ENCODE measurements around the gene IGF2BP2.
A peak's percentile ranks its signal among the peaks of the same experiment; 100 is the strongest.

IGF2BP2 gene

GRCh38 chr3:185757176-185757575, 67.7 kb downstream of the IGF2BP2 start:
- Histone ChIP-seq H3K9ac (no peak overlapping the region), H3K9me3 (peaks cover 29% of the 10 kb centered on the region), H3K27me3 (no peaks in the 10 kb centered on the region), H4K20me1 (no peaks in the 10 kb centered on the region), H3K4me1 (no peaks in the 10 kb centered on the region), H3K4me2 (no peak overlapping the region), H3K27ac (no peak overlapping the region), H3K36me3 (peaks cover 22% of the 10 kb centered on the region; the same call in 1 of the 2 replicates), H3K4me3 (no peak overlapping the region)
- TF ChIP-seq Cebpa-rat (IDR thresholded peaks at IDR 0.05): no peak

GRCh38 chr3:185756477-185756876, 68.4 kb downstream of the IGF2BP2 start:
- no peaks in the 10 kb centered on the region for H3K27me3 ChIP-seq
- no peak for TF ChIP-seq Cebpa-rat (IDR thresholded peaks at IDR 0.05)
- H3K9me3 ChIP-seq: peaks cover 29% of the 10 kb centered on the region
- no peak overlapping the region for H3K4me3 ChIP-seq
- no peaks in the 10 kb centered on the region for H3K4me1 ChIP-seq
- H4K20me1 ChIP-seq: no peaks in the 10 kb centered on the region
- no peak overlapping the region for H3K9ac ChIP-seq
- H3K36me3 ChIP-seq: peaks cover 22% of the 10 kb centered on the region; the same call in 1 of the 2 replicates
- H3K4me2 ChIP-seq: no peak overlapping the region
- H3K27ac ChIP-seq: no peak overlapping the region

DNA sequence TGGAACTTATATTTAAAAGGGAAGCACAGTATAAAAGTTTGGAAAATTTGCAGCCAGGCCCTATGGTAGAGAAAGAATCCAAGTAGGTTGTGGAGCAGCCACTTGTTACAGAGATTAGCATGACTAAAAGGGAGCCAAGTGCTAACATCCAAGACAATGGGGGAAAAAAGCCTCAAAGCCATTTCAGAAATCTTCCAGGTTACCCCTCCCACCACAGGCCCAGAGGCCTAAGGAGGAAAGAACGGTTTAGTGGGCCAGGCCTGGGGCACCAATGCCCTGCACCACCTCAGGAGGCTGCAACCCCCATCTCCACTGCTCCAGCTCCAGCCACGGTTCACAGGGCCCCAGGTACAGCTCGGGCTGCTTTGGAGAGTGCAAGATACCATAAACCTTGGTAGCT, 69.9 kb downstream of the IGF2BP2 start:
- Histone ChIP-seq H3K4me3 (no peak overlapping the region), H3K27me3 (no peaks in the 10 kb centered on the region), H3K9ac (no peak overlapping the region), H3K4me1 (no peaks in the 10 kb centered on the region), H3K9me3 (peaks cover 29% of the 10 kb centered on the region), H3K27ac (no peak overlapping the region), H4K20me1 (no peaks in the 10 kb centered on the region), H3K36me3 (peaks cover 22% of the 10 kb centered on the region; the same call in 1 of the 2 replicates), H3K4me2 (no peak overlapping the region)
- no peak for TF ChIP-seq Cebpa-rat (IDR thresholded peaks at IDR 0.05)

- Histone ChIP-seq H3K27ac (no peak overlapping the region), H4K20me1 (no peaks in the 10 kb centered on the region), H3K9me3 (peaks cover 29% of the 10 kb centered on the region), H3K27me3 (no peaks in the 10 kb centered on the region), H3K4me3 (no peak overlapping the region), H3K4me1 (peaks cover 4% of the 10 kb centered on the region; the same call in 1 of the 2 replicates), H3K4me2 (no peak overlapping the region), H3K9ac (no peak overlapping the region), H3K36me3 (peaks cover 22% of the 10 kb centered on the region; the same call in 1 of the 2 replicates)
- TF ChIP-seq Cebpa-rat (IDR thresholded peaks at IDR 0.05): no peak
Observed at GRCh38 chr3:185753354-185753753, 71.5 kb downstream of the IGF2BP2 start.

DNA sequence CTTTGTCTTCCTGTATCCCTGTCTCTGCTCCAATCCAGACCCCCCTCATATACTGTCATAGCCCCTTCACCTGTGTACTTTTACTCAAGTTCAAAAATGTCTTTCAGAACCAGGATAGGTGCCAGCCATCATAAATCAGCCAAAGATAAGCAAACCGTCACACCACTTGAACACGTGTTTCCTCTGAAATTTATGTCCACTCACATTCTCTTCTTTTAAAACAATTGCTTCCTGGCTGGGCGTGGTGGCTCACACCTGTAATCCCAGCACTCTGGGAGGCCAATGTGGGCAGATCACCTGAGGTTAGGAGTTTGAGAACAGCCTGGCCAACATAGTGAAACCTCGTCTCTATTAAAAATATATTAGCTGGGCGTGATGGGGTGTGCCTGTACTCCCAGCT, 74.1 kb downstream of the IGF2BP2 start:
- Histone ChIP-seq H3K4me3 (no peak overlapping the region), H4K20me1 (no peaks in the 10 kb centered on the region), H3K27me3 (no peaks in the 10 kb centered on the region), H3K4me1 (peaks cover 24% of the 10 kb centered on the region), H3K9me3 (peaks cover 20% of the 10 kb centered on the region), H3K4me2 (no peak overlapping the region), H3K9ac (no peak overlapping the region), H3K27ac (no peak overlapping the region), H3K36me3 (peaks cover 13% of the 10 kb centered on the region; the same call in 1 of the 2 replicates)
- TF ChIP-seq Cebpa-rat (IDR thresholded peaks at IDR 0.05): no peak

DNA sequence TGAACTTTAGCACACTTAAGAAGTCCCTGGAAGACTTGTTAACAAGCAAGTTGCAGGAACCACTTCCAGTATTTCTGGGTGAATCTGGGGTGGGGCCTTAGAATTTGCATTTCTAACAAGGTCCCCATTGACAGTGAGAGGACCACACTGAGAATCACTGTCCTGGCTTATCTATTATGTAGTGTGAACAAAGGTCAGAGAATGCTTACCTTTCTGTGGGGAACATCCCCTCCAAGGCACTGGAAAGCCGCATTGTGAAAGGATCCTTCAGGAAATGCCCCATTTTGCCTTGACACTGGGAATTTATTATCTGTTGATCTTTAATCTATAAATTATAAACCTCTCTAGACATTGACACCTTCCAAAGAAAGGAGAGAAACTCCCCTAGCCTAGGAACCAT, 74.8 kb downstream of the IGF2BP2 start:
- Histone ChIP-seq H3K9ac (no peak overlapping the region), H3K4me3 (no peak overlapping the region), H3K27me3 (no peaks in the 10 kb centered on the region), H3K4me1 (peaks cover 31% of the 10 kb centered on the region), H3K9me3 (peaks cover 13% of the 10 kb centered on the region), H3K27ac (no peak overlapping the region), H3K4me2 (no peak overlapping the region), H4K20me1 (no peaks in the 10 kb centered on the region), H3K36me3 (peaks cover 8% of the 10 kb centered on the region; the same call in 1 of the 2 replicates)
- no peak for TF ChIP-seq Cebpa-rat (IDR thresholded peaks at IDR 0.05)

DNA sequence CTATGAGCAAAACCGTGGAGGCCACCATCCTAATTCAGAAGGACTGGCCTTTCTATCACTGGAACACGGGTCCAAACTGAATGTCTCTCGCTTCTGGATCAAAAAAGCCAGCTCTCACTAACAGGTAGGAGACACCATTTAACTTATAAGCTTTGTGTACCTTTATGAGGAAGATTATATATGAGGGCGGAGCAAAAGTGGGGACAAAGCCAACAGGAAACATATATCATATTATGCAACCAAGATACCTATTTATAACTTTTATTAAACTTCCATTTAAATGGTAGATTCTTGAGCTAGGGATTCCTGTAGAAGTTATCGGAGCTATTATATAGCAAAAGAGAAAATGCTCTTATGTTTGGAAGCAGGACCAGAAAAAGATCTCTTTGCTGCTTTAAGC, 78.4 kb downstream of the IGF2BP2 start:
- H3K27ac ChIP-seq: peak overlapping the region; percentile 91
- no peaks in the 10 kb centered on the region for H4K20me1 ChIP-seq

DNA sequence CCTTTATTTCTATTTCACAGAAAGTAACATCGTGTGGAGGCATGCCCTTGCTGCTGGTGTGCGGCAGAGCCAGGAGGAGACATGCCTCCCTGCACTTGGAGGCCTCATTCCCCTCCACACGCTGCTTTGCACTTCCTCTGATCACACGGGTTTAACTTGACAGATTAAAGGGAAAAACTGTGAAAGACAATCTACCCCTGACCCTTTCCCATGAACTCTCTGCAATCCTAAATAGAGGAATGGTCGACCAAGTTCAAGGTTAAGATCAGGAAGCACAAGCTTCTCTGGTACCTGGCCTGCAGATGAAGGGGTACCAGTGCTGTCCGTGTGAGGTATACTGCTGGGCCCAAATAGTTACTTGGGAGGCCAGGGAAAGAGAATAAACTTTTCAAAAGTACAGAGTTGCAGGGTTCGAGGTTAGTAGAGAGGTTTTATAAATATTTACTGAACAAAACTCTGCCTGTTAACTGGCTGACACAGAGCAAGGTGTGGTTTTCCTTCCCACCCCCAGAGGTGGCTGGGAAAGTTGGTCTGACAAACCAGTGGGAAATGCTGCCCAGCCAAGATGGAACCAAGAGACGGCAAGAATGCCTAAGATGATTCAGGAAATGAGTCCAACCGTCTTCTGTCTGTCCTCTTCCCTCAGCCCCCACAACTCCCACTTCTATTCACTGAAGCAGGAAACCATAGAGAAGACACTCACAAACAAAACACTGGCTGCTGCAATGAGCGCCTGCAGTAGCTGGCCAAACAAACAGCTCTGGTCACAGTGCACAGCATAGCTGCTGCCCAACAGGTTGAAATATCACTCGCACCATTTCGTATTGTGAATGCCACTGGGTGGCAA, 79.6 kb downstream of the IGF2BP2 start:
- H3K36me3 ChIP-seq: no peaks in the 10 kb centered on the region
- H4K20me1 ChIP-seq: no peaks in the 10 kb centered on the region
- H3K4me3 ChIP-seq: peak overlapping the region; percentile 48
- TF ChIP-seq Cebpa-rat (IDR thresholded peaks at IDR 0.05): no peak
- H3K9ac ChIP-seq: peak overlapping the region; percentile 66
- no peaks in the 10 kb centered on the region for H3K27me3 ChIP-seq
- no peaks in the 10 kb centered on the region for H3K9me3 ChIP-seq
- H3K4me2 ChIP-seq: peak overlapping the region; percentile 80
- H3K4me1 ChIP-seq: peaks cover 70% of the 10 kb centered on the region
- H3K27ac ChIP-seq: peak overlapping the region; percentile 91

More for the DNA sequence above, 78.4 kb downstream of the IGF2BP2 start:
- peaks cover 59% of the 10 kb centered on the region for H3K4me1 ChIP-seq
- H3K9me3 ChIP-seq: no peaks in the 10 kb centered on the region
- H3K4me2 ChIP-seq: peak overlapping the region; percentile 80
- peak overlapping the region; percentile 66 for H3K9ac ChIP-seq
- H3K4me3 ChIP-seq: peak overlapping the region; percentile 48
- no peaks in the 10 kb centered on the region for H3K27me3 ChIP-seq
- H3K36me3 ChIP-seq: no peaks in the 10 kb centered on the region
- no peak; the same call in 1 of the 2 replicates for TF ChIP-seq Cebpa-rat (IDR thresholded peaks at IDR 0.05)

- Histone ChIP-seq H3K4me1 (peaks cover 62% of the 10 kb centered on the region), H3K4me2 (no peak overlapping the region), H3K36me3 (no peaks in the 10 kb centered on the region), H3K27ac (no peak overlapping the region), H3K4me3 (no peak overlapping the region), H3K9me3 (no peaks in the 10 kb centered on the region), H3K27me3 (no peaks in the 10 kb centered on the region), H4K20me1 (no peaks in the 10 kb centered on the region), H3K9ac (no peak overlapping the region)
- no peak for TF ChIP-seq Cebpa-rat (IDR thresholded peaks at IDR 0.05)
Observed at GRCh38 chr3:185741586-185741985, 83.3 kb downstream of the IGF2BP2 start.

DNA sequence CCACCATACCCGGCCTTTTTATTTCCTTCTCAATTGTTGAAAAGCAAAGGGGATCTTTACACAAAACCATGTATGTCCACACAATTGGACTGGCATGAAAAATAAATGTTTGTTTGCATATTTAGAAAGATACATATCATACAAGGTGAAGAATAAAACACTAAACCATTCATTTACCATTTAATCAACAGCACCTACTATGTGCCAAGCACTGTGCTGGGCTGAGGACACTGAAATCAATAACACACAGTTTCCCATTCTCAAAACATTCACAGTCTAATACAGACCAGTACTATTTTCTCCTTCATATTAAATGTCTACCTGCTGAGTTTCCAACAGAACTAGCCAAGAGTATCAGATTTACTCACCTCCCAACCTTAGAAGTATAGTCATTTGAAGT, 84.7 kb downstream of the IGF2BP2 start:
- TF ChIP-seq Cebpa-rat (IDR thresholded peaks at IDR 0.05): no peak
- no peak overlapping the region for H3K4me2 ChIP-seq
- H3K4me1 ChIP-seq: peaks cover 47% of the 10 kb centered on the region
- H3K27ac ChIP-seq: no peak overlapping the region
- no peaks in the 10 kb centered on the region for H4K20me1 ChIP-seq
- H3K9ac ChIP-seq: no peak overlapping the region
- no peak overlapping the region for H3K4me3 ChIP-seq
- H3K9me3 ChIP-seq: no peaks in the 10 kb centered on the region
- H3K36me3 ChIP-seq: no peaks in the 10 kb centered on the region
- H3K27me3 ChIP-seq: no peaks in the 10 kb centered on the region

All from BLaER1 (cell line).